GM12878 (cell line): ENCODE measurements around the gene AGBL4. TPM values are rescaled to one million over a fixed set of nuclear protein-coding genes. Genes with fewer than 3 reads are reported as not detected.

ENCODE experiments used
- ATAC-seq: fragments of 200-7000 bp; cut with Tn5 transposase; 3 replicates; pipeline ENCODE4 v1.9.1; 2020; ENCODE audit warnings: mild to moderate bottlenecking, moderate library complexity
- BruUV-seq: library from RNA; stranded (reverse); fragments of 400-500 nt; replicated peaks from 2 replicates; lab custom pipeline; 2021; lab: Mats Ljungman, UMichigan
- CTCF ChIA-PET: fragments of 300-600 bp; sonication (Branson Sonifier 250); formaldehyde crosslinking; extraction: SDS; loops from one replicate; lab custom pipeline; 2021; ENCODE audit warnings: inconsistent platforms; lab: Yijun Ruan, JAX
- POLR2A ChIA-PET: fragments of 350-600 bp; formaldehyde crosslinking; extraction: SDS; loops from one replicate; lab custom pipeline; 2021; ENCODE audit warnings: inconsistent platforms; lab: Charles Lee
- RAD21 ChIA-PET: fragments of 300-600 bp; sonication (Branson Sonifier 250); formaldehyde crosslinking; loops from one replicate; lab custom pipeline; 2023; ENCODE audit warnings: antibody characterized with exemption; ENCODE audit not compliant: unreplicated experiment; lab: Charles Lee
- SMC1A ChIA-PET: fragments of 300-600 bp; sonication (Branson Sonifier 250); formaldehyde crosslinking; loops from one replicate; lab custom pipeline; 2023; ENCODE audit not compliant: unreplicated experiment, uncharacterized antibody; lab: Charles Lee
- DNase-seq: peaks from one replicate; pipeline ENCODE4 v3.0.0-alpha.2; 2011; ENCODE audit warnings: low read depth, low spot score
- FAIRE-seq: peaks from 3 replicates; lab custom pipeline; 2011; peaks lifted over from hg19 to GRCh38; lab: Jason Lieb, UNC
- H2AFZ ChIP-seq: 2 replicates; pipeline ENCODE4 v1.6.0; 2011; ENCODE audit warnings: low read depth, low read length, control low read depth; ENCODE audit not compliant: control insufficient read depth
- H3K27ac ChIP-seq: 2 replicates; pipeline ENCODE4 v1.5.1; 2011; ENCODE audit warnings: control low read depth; ENCODE audit not compliant: control insufficient read depth, insufficient read depth
- H3K27me3 ChIP-seq, 2 experiments: replicated peaks in 1 of 2; 2 replicates each; pipeline versions ENCODE4 v1.6.0 to v1.6.1; 2011; ENCODE audit warnings: low read length in 1 of 2; ENCODE audit not compliant: control insufficient read depth in 2 of 2, insufficient read depth in 2 of 2
- H3K36me3 ChIP-seq, 2 experiments: 2 replicates each; pipeline ENCODE4 v1.5.1; 2011; ENCODE audit warnings: low read length in 1 of 2; ENCODE audit not compliant: control insufficient read depth in 2 of 2, insufficient read depth in 2 of 2
- H3K4me1 ChIP-seq: 2 replicates; pipeline ENCODE4 v1.6.1; 2011; ENCODE audit warnings: mild to moderate bottlenecking, low read length, moderate library complexity, mixed read lengths; ENCODE audit not compliant: control insufficient read depth, insufficient read depth
- H3K4me2 ChIP-seq: 2 replicates; pipeline ENCODE4 v1.6.0; 2011; ENCODE audit warnings: control low read depth; ENCODE audit not compliant: control insufficient read depth, insufficient read depth
- H3K4me3 ChIP-seq: fragments of 200-600 bp; sonication (generic); 2 replicates; pipeline ENCODE4 v1.5.1; 2016
- H3K79me2 ChIP-seq: 2 replicates; pipeline ENCODE4 v1.6.0; 2011; ENCODE audit warnings: low read length; ENCODE audit not compliant: control insufficient read depth, insufficient read depth
- H3K9ac ChIP-seq: 2 replicates; pipeline ENCODE4 v1.8.0; 2011; ENCODE audit warnings: low read length, control low read depth, mixed read lengths; ENCODE audit not compliant: control insufficient read depth, insufficient read depth
- H3K9me3 ChIP-seq: replicated peaks from 3 replicates; pipeline ENCODE4 v1.5.1; 2011; ENCODE audit warnings: mild to moderate bottlenecking, low read length; ENCODE audit not compliant: control insufficient read depth, insufficient read depth
- H4K20me1 ChIP-seq: 2 replicates; pipeline ENCODE4 v1.6.0; 2011; ENCODE audit not compliant: control insufficient read depth, insufficient read depth
- ASH2L ChIP-seq: fragments of 300-600, 200-600 bp; sonication (generic); IDR thresholded peaks from 2 replicates; pipeline ENCODE4 v1.6.1; 2017; ENCODE audit warnings: low read depth, mild to moderate bottlenecking, borderline replicate concordance
- ATF7 ChIP-seq: fragments of 450-650 bp; IDR thresholded peaks from 2 replicates; pipeline ENCODE4 v1.6.1; 2016; ENCODE audit warnings: low read depth, mild to moderate bottlenecking
- NR2C2 ChIP-seq: IDR thresholded peaks from 2 replicates; pipeline ENCODE4 v1.6.1; 2011; ENCODE audit warnings: borderline replicate concordance, low read depth; ENCODE audit not compliant: control insufficient read depth, insufficient read length
- PAX5 ChIP-seq: IDR thresholded peaks from 2 replicates; pipeline ENCODE4 v1.6.1; 2011; ENCODE audit warnings: low read depth, low read length, borderline replicate concordance
- PAX8 ChIP-seq: fragments of 450-650 bp; IDR thresholded peaks from 2 replicates; pipeline ENCODE4 v1.6.1; 2017; ENCODE audit warnings: mild to moderate bottlenecking, moderate library complexity
- TCF3 ChIP-seq: IDR thresholded peaks from 2 replicates; pipeline ENCODE4 v1.6.1; 2012; ENCODE audit warnings: low read depth, mild to moderate bottlenecking, low read length, borderline replicate concordance; ENCODE audit not compliant: insufficient read depth
- WGBS: methylation state at CpG from one replicate; pipeline ENCODE4 v1.1.6; 2016; ENCODE audit warnings: low lambda C conversion rate; ENCODE audit not compliant: insufficient replicate concordance, insufficient coverage; ENCODE audit errors: missing lambda C conversion rate; 5-methylcytosine and 5-hydroxymethylcytosine counted together
- in situ Hi-C: fragments of 300-500 bp; cut with MboI; formaldehyde crosslinking; loops from 9 replicates; pipeline ENCODE4 v1.14.3; 2018; ENCODE audit warnings: mixed read lengths
- intact Hi-C: fragments of 100-400 bp; cut with micrococcal nuclease; formaldehyde crosslinking; loops from one replicate; pipeline ENCODE4 v1.14.2; 2022; ENCODE audit not compliant: unreplicated experiment
- polyA plus RNA-seq, 11 experiments: library from polyadenylated mRNA; depleted of rRNA in 4 of 11; unstranded in 6 of 11; stranded (reverse) in 5 of 11; fragments of >200 nt; fragmentation: Nextera tagmentation in 4 of 11; fragmentation: Illumina TruSeq in 1 of 11; extraction: Ambion mirVana in 4 of 11; extraction: Trizol in 1 of 11; gene quantifications; 1 replicate in 1 of 11; 2 replicates in 10 of 11; pipeline versions ENCODE4 v1.2.1 to v1.2.3, GENCODE V29; 2011 to 2016; ENCODE audit warnings: inconsistent platforms in 2 of 11, missing spikeins in 2 of 11, low read depth in 1 of 11
- total RNA-seq, 4 experiments: library from RNA; depleted of rRNA in 3 of 4; stranded (reverse); fragments of >200 nt in 3 of 4; fragmentation: Illumina TruSeq in 1 of 4; extraction: Trizol in 1 of 4; gene quantifications; 2 replicates each; pipeline versions ENCODE4 v1.2.1 to v1.2.3, GENCODE V29; 2013 to 2021
- TF ChIP-seq, protein P1 (sequence below), 3 experiments: IDR thresholded peaks in 2 of 3; conservative IDR thresholded peaks in 1 of 3; 2 replicates each; pipeline ENCODE4 v1.5.1; 2011; ENCODE audit warnings: low read depth in 3 of 3, low read length in 3 of 3, mild to moderate bottlenecking in 3 of 3, control low read depth in 2 of 3, moderate library complexity in 2 of 3, inconsistent platforms in 1 of 3, mixed read lengths in 1 of 3; ENCODE audit not compliant: control insufficient read depth in 2 of 3, insufficient read depth in 1 of 3; ENCODE audit errors: extremely low read depth in 1 of 3
- TF ChIP-seq, protein P2 (sequence below): fragments of 450-650 bp; IDR thresholded peaks from 2 replicates; pipeline ENCODE4 v1.6.1; 2017; ENCODE audit warnings: mild to moderate bottlenecking, moderate library complexity

The AGBL4 gene
- total and polyA plus RNA-seq, 10 of the 15 experiments (the other 5 are each of a cell fraction or from before 2014, with no cell fraction given): 0.31 TPM; not detected in 9

DNA sequence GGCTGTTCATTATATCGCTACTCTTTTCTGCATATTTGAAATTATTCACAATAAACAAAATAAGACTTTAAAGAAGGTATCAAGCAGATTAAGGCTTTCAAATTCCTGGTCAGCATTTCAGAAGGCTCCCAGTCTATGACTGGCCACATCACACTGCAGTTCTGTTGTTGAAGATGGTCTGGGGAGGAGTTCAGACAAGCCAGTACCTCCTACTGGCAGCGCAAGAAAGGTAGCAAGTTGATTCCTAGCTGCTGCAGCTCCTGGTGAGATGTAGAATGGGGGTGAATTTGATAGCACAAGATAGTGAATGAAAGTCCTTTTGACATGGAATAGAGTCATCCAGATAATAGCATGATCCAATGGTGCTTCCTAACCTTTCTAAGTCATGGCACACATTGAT lies 1158.8 kb downstream of the AGBL4 start:
- TF ChIP-seq PAX5: no peak
- TF ChIP-seq, all 136 proteins: peak for 0
- H3K4me3 ChIP-seq: no peak overlapping the region
- ATAC-seq (no peak), FAIRE-seq (no peak), DNase-seq (no peak)
- H3K27ac ChIP-seq: no peak overlapping the region
- in situ Hi-C loops (no loop called here), intact Hi-C loops (no loop called here)
- no TSS peak for BruUV-seq
- no peaks in the 10 kb centered on the region for H3K36me3 ChIP-seq
- H4K20me1 ChIP-seq: no peaks in the 10 kb centered on the region
- CTCF ChIA-PET: no interaction called here
- H3K79me2 ChIP-seq: no peaks in the 10 kb centered on the region
- H3K9ac ChIP-seq: no peak overlapping the region
- no peaks in the 10 kb centered on the region for H3K9me3 ChIP-seq
- H3K4me2 ChIP-seq: no peak overlapping the region
- SMC1A ChIA-PET: no interaction called here
- H3K4me1 ChIP-seq: no peaks in the 10 kb centered on the region
- no peaks in the 10 kb centered on the region for H3K27me3 ChIP-seq
- POLR2A ChIA-PET: interaction anchor here (0.6 kb wide), 1 partner anchor 17 kb away, joined by 3 read pairs; no protein-coding TSS in a partner anchor
- RAD21 ChIA-PET: no interaction called here
- WGBS: 60% methylated on average over 2 of the region's 2 CpGs
- no peak overlapping the region for H2AFZ ChIP-seq

DNA sequence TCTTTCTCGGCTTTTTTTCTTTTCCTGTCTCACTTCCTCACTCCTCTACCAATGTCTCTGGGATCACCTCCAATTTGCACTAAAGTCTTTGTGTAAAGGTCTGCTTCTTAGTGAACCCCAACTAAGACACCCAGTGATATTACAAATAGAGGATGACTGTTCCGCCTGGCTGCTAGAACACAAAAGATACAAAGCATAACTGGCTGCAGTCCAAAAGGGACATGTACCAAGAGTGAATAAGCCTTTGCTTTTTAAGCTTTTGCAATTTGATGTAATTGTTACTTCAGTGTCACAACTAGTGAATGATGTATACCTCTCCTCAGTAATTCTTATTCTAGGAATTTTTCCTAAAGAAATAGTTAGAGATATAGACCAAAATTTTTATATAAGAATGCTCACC lies 1164.3 kb downstream of the AGBL4 start:
- H3K27ac ChIP-seq: no peak overlapping the region
- no peaks in the 10 kb centered on the region; a peak in 1 of 4 replicates for H3K27me3 ChIP-seq
- no peaks in the 10 kb centered on the region for H4K20me1 ChIP-seq
- H3K79me2 ChIP-seq: no peaks in the 10 kb centered on the region
- H3K4me2 ChIP-seq: no peak overlapping the region
- FAIRE-seq: no peak
- CTCF ChIA-PET: no interaction called here
- RAD21 ChIA-PET: no interaction called here
- ATAC-seq: no peak
- no peaks in the 10 kb centered on the region for H3K4me1 ChIP-seq
- no peak overlapping the region for H3K4me3 ChIP-seq
- H3K9ac ChIP-seq: no peak overlapping the region
- H3K9me3 ChIP-seq: no peaks in the 10 kb centered on the region
- POLR2A ChIA-PET: no interaction called here
- no peaks in the 10 kb centered on the region for H3K36me3 ChIP-seq
- SMC1A ChIA-PET: no interaction called here
- H2AFZ ChIP-seq: no peak overlapping the region
- 31% methylated on average over 2 of the region's 2 CpGs for WGBS
- intact Hi-C loops: no loop called here
- no peak for DNase-seq
- in situ Hi-C loops: no loop called here
- no TSS peak for BruUV-seq
- TF ChIP-seq ATF7 (no peak), ASH2L (no peak), TCF3 (no peak), NR2C2 (no peak), PAX8 (no peak)
- TF ChIP-seq, protein P1, sequence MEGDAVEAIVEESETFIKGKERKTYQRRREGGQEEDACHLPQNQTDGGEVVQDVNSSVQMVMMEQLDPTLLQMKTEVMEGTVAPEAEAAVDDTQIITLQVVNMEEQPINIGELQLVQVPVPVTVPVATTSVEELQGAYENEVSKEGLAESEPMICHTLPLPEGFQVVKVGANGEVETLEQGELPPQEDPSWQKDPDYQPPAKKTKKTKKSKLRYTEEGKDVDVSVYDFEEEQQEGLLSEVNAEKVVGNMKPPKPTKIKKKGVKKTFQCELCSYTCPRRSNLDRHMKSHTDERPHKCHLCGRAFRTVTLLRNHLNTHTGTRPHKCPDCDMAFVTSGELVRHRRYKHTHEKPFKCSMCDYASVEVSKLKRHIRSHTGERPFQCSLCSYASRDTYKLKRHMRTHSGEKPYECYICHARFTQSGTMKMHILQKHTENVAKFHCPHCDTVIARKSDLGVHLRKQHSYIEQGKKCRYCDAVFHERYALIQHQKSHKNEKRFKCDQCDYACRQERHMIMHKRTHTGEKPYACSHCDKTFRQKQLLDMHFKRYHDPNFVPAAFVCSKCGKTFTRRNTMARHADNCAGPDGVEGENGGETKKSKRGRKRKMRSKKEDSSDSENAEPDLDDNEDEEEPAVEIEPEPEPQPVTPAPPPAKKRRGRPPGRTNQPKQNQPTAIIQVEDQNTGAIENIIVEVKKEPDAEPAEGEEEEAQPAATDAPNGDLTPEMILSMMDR (IDR thresholded peaks at IDR 0.05 in 2 of 3, conservative IDR thresholded peaks at IDR 0.05 in 1 of 3; ENCODE audit: control insufficient read depth in 2 of 3, extremely low read depth in 1 of 3, insufficient read depth in 1 of 3, low read depth in 3 of 3, low read length in 3 of 3): no peak
- TF ChIP-seq, protein P2, sequence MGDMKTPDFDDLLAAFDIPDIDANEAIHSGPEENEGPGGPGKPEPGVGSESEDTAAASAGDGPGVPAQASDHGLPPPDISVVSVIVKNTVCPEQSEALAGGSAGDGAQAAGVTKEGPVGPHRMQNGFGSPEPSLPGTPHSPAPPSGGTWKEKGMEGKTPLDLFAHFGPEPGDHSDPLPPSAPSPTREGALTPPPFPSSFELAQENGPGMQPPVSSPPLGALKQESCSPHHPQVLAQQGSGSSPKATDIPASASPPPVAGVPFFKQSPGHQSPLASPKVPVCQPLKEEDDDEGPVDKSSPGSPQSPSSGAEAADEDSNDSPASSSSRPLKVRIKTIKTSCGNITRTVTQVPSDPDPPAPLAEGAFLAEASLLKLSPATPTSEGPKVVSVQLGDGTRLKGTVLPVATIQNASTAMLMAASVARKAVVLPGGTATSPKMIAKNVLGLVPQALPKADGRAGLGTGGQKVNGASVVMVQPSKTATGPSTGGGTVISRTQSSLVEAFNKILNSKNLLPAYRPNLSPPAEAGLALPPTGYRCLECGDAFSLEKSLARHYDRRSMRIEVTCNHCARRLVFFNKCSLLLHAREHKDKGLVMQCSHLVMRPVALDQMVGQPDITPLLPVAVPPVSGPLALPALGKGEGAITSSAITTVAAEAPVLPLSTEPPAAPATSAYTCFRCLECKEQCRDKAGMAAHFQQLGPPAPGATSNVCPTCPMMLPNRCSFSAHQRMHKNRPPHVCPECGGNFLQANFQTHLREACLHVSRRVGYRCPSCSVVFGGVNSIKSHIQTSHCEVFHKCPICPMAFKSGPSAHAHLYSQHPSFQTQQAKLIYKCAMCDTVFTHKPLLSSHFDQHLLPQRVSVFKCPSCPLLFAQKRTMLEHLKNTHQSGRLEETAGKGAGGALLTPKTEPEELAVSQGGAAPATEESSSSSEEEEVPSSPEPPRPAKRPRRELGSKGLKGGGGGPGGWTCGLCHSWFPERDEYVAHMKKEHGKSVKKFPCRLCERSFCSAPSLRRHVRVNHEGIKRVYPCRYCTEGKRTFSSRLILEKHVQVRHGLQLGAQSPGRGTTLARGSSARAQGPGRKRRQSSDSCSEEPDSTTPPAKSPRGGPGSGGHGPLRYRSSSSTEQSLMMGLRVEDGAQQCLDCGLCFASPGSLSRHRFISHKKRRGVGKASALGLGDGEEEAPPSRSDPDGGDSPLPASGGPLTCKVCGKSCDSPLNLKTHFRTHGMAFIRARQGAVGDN: no peak
